T-helper 2 cell (primary cell): ENCODE data around the gene CCDC3.
A peak's percentile ranks its signal among the peaks of the same experiment; 100 is the strongest.
"Not testable (repeated sequence)": the region's sequence is repeated elsewhere in the genome, so short reads cannot be mapped to it uniquely, and the experiment has no call there.

Source experiments
- DNase-seq, 5 experiments: peaks; one replicate each; pipeline versions ENCODE4 v3.0.0 to v3.0.0-alpha.2; 2012 to 2022

The CCDC3 gene

GRCh38 chr10:12876266-12876665 lies 125.2 kb downstream of the CCDC3 start:
- no peak for DNase-seq

DNA sequence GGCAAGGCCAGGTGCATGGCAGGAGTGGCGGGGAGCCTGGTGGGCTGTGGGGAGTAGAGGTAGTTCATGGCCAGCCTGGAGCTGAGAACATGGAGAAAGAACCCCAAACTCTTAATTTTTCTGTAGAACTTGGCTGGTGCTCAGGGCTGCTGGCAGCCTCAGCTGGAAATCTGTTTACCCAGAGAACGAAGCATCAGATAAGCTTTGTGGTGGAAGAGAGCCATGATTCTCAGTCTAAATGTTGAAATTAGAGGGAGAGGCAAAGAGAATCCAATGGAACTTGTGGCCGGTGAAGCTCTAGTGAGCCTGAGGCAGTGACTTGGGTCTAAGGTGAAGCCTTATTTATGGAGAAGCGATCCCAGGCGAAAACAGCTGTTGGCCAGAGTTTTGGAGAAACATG lies 126.4 kb downstream of the CCDC3 start:
- DNase-seq: no peak

DNA sequence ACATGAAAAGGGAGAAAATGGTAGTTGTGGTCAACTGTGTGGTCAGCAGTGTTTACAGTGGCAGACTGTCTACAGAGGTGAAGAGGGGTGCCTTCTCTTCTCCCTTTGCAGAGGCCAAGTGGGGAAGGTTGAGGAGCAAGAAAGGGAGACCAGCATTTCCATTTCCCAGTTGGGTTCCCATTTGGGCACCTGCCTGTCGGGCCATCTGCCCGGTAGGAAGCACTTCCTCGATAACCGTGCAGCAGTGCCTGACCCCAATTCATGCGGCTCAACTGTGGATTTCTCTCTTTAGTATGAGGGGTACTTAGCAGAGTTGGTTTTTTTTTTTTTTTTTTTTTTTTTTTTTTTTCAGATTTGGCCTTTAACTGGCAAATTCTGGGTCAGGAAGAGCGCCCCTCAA lies 127.0 kb downstream of the CCDC3 start:
- DNase-seq: no peak

GRCh38 chr10:12873172-12873571 lies 128.3 kb downstream of the CCDC3 start:
- no peak for DNase-seq

DNA sequence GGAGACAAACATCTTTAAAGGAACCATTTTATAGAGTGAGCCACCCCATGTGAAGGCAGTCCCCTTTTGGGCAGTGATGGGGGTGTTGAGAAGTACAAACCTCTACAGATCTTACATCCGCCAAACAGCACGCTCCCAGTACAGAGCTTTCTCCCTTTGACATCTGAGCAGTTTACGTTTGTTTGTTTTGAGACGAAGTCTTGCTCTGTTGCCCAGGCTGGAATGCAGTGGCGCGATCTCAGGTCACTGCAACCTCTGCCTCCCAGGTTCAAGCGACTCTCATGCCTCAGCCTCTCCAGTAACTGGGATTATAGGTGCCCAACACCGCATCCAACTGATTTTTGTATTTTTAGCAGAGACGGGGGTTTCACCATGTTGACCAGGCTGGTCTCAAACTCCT lies 128.9 kb downstream of the CCDC3 start:
- DNase-seq: no peak

GRCh38 chr10:12869427-12869826 lies 132.1 kb downstream of the CCDC3 start:
- DNase-seq: no peak

GRCh38 chr10:12868229-12868628 lies 133.3 kb downstream of the CCDC3 start:
- no peak for DNase-seq

DNA sequence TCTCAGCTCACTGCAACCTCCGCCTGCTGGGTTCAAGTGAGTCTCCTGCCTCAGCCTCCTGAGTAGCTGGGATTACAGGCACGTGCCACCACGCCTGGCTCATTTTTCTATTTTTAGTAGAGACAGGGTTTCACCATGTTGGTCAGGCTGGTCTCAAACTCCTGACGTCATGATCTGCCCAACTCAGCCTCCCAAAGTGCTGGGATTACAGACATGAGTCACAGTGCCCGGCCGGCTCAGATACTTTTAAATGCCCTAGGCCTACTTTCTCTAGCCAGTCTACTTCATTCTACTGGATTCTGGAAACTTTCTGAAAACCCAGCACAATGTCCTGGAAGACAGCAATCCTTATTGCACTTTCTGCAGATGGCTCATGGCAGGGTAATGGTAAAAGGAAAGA lies 136.0 kb downstream of the CCDC3 start:
- not testable (repeated sequence) for DNase-seq

GRCh38 chr10:12862459-12862858 lies 139.1 kb downstream of the CCDC3 start:
- DNase-seq: no peak

GRCh38 chr10:12854988-12855387 lies 146.5 kb downstream of the CCDC3 start:
- no peak for DNase-seq

- DNase-seq: no peak
These were observed 148.8 kb downstream of the CCDC3 start for GRCh38 chr10:12852687-12853086.

DNA sequence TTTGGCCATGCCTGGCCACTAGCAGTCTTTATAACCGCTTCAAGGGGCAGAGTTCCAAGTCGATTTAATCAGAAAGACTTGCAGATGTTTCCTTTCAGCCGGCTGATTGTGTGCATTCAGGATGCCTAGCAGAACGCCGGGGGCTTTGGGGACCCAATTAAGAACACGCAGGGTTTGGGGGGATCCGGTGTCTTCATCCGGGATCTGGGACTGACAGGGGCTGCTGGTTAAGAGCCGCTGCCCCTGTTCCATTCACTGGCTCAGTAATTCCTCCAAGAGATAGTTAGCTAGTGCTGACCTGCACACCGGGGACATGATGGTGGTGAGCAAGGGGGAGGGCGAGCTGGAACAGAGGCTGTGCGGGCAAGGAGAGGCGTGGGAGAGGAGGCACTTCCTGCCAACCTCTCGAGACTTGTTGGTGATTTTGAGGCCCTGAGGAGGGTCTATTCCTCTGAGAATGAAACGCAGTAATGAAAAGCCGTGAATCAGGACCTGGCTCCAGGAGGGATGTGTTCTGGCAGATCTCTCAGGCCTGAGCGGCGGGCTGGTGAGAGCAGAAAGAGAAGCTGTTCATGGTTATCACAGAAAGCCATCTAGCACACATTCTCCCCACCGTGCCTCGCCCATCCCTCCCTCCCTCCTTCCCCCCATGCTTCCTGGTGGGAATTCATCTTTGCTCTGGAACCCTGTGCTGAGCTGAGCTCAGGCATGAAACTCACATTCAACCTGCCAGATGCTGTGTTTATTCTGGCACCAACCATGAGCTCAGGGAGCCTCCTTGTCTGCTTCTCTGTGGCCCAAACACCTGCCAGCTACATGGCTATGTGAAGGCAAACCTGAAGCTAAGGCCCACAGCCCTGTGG lies 152.0 kb downstream of the CCDC3 start:
- no peak for DNase-seq

DNA sequence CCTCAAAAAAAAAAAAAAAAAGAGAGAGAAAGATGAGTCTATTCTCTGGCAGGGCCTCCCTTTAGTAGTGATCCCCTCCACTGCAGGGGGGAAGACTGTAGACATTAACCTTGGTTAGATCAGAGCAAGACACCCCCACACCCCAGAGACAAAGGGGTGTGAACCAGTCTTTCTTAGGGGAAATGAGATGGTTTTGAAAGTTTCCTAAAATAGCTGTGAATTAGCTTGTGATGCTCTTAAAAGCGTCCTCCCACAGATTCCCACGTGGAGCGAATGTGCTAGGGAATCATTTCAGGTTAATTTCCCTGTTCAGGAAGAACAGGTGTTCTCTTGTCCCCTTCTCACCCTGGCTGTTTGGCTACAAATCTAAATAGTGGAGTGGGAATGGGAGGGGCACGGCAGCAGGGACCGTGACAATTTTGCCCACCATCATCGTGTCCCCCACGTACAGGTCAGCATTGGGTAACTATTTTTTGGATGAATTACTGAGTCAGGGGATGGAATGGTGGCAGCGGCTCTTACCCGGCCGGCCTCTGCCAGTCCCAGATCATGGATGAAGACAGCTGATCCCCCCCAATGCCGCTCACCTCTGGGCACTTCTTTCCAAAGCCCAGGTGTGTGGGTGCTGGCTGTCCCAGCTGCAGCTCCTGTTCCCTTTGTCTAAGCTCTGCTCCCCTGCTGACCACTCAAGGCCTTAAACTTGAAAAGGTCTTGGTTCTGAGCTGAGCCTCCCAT lies 152.9 kb downstream of the CCDC3 start:
- no peak for DNase-seq

DNA sequence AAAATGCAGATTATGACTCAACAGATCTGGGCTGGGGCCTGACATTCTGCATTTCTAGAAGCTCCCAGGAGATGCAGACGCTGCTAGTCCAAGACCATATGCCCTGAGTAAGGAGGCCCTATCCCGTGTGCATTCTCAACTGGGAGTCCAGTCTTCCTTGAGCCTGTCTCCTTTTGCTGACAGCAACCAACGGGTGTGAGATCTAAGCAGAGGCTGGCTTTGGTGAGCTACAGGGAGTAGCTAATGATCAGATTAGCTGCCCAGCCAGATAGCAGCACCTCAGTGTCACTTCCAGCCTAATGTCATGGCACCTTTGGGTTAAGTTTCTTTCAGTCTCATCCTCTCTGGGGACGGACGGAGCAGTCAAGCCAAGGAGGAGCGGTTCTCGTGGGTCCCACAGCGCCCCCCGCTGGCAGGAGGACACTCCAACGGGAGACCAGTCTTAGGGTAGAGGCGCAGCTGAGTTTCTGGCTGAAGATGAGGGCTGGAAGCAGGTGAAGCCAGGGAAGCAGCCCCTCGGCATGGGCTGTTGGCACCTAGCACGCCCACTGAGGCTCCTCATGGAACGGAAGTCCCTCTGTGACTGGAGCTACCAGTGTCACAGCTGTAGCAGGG lies 154.0 kb downstream of the CCDC3 start:
- DNase-seq: peak in 1 of 5 experiments; percentile 42

DNA sequence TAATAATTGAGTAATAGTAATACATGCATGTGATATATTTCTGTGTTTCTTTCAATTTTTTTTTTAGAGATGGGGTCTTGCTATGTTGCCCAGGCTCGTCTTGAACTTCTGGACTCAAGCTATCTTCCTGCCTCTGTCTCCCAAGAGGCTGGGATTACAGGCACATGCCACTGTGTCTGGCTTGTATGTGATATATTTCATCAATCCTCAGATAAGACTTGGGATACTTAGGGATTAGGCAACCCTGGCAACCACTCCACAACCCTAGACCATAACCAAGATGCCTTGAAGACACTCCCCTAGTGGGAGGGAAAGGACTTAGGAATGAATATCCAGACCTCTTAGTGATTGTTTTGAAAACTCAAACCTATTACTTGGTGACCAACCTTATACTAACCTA lies 154.8 kb downstream of the CCDC3 start:
- no peak for DNase-seq
